GM13977 (cell line): ENCODE results near the gene USP35.

Experiments
- DNase-seq: peaks from one replicate; pipeline ENCODE4 v3.0.0; 2012; ENCODE audit warnings: low spot score
- in situ Hi-C: fragments of 300-500 bp; cut with MboI; formaldehyde crosslinking; loops from one replicate; pipeline ENCODE4 v1.12.0; 2022; ENCODE audit warnings: low sequenced_read_pairs, low pct_unique_long_range_greater_than_20kb, mixed read lengths, inconsistent platforms; ENCODE audit not compliant: unreplicated experiment
- TF ChIP-seq, protein P1 (sequence below): IDR thresholded peaks from 2 replicates; pipeline ENCODE4 v1.5.1; 2012; ENCODE audit warnings: mild to moderate bottlenecking, control low read depth; ENCODE audit not compliant: insufficient read depth; ENCODE audit errors: extremely low read depth, missing control alignments

USP35 gene

DNA sequence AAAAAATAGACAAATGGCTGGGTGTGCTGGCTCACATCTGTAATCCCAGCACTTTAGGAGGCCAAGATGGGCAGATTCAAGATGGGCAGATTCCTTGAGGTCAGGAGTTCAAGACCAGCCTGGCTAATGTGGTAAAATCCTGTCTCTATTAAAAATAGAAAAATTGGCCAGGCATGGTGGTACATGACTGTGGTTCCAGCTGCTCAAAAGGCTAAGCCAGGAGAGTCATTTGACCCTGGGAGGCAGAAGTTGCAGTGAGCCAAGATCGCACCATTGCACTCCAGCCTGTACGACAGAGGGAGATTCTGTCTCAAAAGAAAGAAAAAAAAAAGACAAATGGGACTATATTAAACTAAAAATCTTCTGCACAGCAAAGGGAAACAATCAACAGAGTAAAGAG lies 55.4 kb downstream of the USP35 start:
- in situ Hi-C loops, result no loop called here
- DNase-seq, result no peak
- TF ChIP-seq, protein P1, sequence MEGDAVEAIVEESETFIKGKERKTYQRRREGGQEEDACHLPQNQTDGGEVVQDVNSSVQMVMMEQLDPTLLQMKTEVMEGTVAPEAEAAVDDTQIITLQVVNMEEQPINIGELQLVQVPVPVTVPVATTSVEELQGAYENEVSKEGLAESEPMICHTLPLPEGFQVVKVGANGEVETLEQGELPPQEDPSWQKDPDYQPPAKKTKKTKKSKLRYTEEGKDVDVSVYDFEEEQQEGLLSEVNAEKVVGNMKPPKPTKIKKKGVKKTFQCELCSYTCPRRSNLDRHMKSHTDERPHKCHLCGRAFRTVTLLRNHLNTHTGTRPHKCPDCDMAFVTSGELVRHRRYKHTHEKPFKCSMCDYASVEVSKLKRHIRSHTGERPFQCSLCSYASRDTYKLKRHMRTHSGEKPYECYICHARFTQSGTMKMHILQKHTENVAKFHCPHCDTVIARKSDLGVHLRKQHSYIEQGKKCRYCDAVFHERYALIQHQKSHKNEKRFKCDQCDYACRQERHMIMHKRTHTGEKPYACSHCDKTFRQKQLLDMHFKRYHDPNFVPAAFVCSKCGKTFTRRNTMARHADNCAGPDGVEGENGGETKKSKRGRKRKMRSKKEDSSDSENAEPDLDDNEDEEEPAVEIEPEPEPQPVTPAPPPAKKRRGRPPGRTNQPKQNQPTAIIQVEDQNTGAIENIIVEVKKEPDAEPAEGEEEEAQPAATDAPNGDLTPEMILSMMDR, result no peak

DNA sequence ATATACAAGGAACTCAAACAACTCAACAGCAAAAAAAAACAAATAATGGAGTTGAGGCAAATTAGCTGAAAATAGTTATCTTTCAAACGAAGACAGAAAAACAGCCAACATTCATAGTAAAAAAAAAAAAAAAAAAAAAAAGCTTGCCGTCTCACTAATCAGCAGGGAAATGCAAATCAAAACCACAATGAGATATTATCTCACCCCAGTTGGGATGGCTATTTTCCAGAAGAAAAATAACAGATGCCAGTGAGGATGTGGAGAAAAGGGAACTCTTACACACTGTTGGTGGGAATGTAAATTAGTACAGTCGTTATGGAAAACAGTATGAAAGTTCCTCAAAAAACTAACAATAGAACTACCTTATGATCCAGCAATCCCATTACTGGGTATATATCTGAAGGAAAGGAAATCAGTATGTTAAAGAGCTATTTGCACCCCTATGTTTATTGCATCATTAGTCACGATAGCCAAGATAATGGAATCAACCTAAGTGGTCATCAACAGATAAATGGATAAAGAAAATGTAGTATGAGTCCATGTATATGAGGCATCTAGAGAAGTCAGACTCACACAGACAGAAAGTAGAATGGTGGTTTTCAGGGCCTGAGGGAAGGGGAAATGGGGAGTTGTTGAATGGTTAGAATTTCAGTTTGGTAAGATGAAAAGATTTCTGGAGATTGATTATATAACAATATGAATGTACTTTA lies 56.0 kb downstream of the USP35 start:
- TF ChIP-seq, protein P1, result no peak
- DNase-seq, result no peak
- in situ Hi-C loops, result no loop called here

DNA sequence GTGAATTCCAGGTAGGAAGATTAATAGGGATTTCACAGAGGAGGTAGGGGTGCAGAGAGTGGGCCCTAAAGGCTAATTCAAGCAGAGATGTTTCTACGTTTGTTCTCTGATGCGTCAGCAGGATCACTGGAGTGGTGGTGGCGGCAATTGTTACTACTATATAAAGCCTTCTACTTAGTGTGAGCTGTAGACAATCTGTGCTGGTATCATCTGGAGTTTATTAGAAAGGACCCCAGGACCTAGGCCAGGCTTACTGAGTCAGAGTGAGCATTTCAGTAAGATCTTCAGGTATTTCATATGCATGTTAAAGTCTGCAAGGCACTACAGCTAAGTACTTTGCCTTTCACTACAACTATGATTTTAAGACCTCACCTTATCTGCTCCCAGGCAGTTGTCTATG lies 59.5 kb downstream of the USP35 start:
- TF ChIP-seq, protein P1, result no peak
- no peak for DNase-seq
- in situ Hi-C loops, result no loop called here

DNA sequence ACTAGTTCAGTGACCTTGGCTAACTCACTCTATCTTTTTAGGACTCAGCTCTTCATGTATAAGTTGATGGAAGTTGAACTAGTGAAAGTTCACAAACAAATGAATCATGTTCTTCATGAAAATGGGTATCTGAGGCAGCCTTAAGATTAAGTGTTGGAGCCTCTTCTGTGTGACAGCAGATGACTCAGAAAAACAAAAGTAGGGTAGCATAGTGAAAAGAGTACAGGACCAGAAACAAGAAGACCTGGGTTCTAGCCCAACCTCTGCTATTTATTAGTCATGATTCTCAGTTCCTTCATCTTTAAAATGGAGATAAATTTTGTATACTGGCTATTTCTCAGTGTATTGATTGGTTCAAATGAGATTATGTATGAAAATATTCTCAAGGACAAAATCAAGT lies 60.2 kb downstream of the USP35 start:
- in situ Hi-C loops, result no loop called here
- TF ChIP-seq, protein P1, result no peak
- DNase-seq, result no peak

DNA sequence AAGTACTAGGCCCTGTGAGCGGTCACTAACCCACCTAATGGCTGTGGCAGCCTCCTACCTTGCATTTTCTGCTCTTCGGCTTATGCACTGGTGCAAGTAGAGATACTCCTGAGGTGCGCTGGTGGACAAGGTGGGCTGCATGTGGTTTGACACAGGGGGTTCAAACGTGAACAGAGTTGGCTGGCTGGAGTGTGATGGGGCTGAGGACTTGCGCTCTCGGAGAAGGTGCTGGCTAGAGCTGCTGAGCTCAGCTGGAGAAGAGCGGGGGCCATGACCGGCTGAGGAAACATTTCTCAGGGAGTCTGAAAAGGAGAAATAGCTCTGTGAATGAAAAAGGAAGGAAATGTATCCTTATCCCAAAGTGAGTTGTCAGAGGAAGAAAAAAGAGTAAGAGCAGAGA lies 61.4 kb downstream of the USP35 start:
- TF ChIP-seq, protein P1, result no peak
- in situ Hi-C loops, result no loop called here
- DNase-seq, result no peak

DNA sequence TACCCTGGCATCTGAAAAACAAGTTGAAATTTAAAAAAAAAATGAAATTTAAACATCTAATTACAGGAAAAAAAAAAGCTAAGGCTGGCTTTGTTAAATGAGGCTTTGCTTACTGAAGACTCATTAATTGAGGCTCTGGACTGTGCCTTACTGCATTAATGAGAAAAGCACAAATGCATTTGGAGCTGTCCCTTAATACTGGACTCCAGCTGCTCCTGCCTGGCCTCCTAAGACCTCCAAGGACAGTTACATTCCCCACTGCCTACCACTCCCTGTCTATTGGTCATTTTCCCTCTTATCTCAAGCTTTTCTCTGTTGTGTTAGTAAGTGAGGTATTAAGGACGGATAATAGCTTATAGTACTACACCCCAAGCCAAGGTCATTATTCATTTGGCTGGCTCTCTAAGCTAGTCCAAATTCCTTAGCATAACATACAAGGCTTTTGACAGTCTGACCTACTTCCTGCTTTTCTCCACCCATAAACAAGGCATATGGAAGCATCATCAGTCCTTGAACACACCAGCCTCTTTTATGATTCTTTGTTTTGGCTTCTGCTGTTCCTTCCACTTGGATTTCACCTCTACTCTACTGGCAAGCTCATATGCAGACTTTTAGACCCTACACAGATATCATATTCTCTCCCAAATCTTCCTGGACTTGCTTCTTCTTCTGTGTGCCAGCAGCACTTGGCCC lies 62.5 kb downstream of the USP35 start:
- DNase-seq, result no peak
- in situ Hi-C loops, result no loop called here
- TF ChIP-seq, protein P1, result no peak
